ENCODE results near the gene LPP. TPM values are rescaled to one million over a fixed set of nuclear protein-coding genes. Genes with fewer than 3 reads are reported as not detected.

The LPP gene
- total RNA-seq, 1 donor from 2014 or later, result 184 TPM

DNA sequence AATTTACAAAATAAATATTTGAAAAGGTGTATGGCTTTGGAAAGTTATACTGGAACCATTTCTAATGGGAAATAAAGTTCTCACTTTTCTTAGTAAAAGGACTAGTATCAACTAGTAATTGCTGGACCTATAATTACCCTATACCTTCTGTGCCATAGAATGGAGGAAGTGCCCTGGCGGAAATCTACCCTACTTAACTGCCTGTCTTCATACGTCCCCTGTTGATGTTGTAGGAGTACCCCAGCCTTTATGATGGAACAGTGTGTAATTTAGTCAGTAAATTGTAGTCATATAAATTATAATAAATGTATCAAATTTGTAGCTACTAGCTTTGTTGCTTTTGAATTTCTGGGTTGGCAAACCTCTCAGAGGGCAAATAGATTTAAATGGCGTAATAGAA is 149.9 kb downstream of the LPP start:
- no peak for TF ChIP-seq CTCF (IDR thresholded peaks at IDR 0.05)
- H3K27ac Mint-ChIP-seq (ENCODE audit: unreplicated experiment), result no peak overlapping the region
- H3K4me1 Mint-ChIP-seq (ENCODE audit: unreplicated experiment), result peaks cover 50% of the 10 kb centered on the region
- peaks cover 13% of the 10 kb centered on the region for H3K36me3 Mint-ChIP-seq (ENCODE audit: unreplicated experiment)
- H3K9me3 Mint-ChIP-seq (ENCODE audit: unreplicated experiment), result peaks cover 3% of the 10 kb centered on the region
- H3K27me3 Mint-ChIP-seq (ENCODE audit: unreplicated experiment), result no peaks in the 10 kb centered on the region
- no peak overlapping the region for H3K4me3 Mint-ChIP-seq (ENCODE audit: unreplicated experiment)
- DNase-seq (ENCODE audit: extremely low spot score, unreplicated experiment), result no peak

- H3K36me3 Mint-ChIP-seq (ENCODE audit: unreplicated experiment), result peaks cover 12% of the 10 kb centered on the region
- H3K4me3 Mint-ChIP-seq (ENCODE audit: unreplicated experiment), result no peak overlapping the region
- H3K27ac Mint-ChIP-seq (ENCODE audit: unreplicated experiment), result peak overlapping the region; percentile 52
- no peaks in the 10 kb centered on the region for H3K27me3 Mint-ChIP-seq (ENCODE audit: unreplicated experiment)
- H3K4me1 Mint-ChIP-seq (ENCODE audit: unreplicated experiment), result peaks cover 47% of the 10 kb centered on the region
- no peak for DNase-seq (ENCODE audit: extremely low spot score, unreplicated experiment)
- no peak for TF ChIP-seq CTCF (IDR thresholded peaks at IDR 0.05)
- no peaks in the 10 kb centered on the region for H3K9me3 Mint-ChIP-seq (ENCODE audit: unreplicated experiment)
These were observed 150.5 kb downstream of the LPP start for GRCh38 chr3:188304501-188304900.

- Mint-ChIP-seq H3K9me3 (ENCODE audit: unreplicated experiment) (no peaks in the 10 kb centered on the region), H3K27ac (ENCODE audit: unreplicated experiment) (no peak overlapping the region), H3K4me1 (ENCODE audit: unreplicated experiment) (peaks cover 49% of the 10 kb centered on the region), H3K36me3 (ENCODE audit: unreplicated experiment) (peaks cover 13% of the 10 kb centered on the region), H3K4me3 (ENCODE audit: unreplicated experiment) (no peak overlapping the region), H3K27me3 (ENCODE audit: unreplicated experiment) (no peaks in the 10 kb centered on the region)
- TF ChIP-seq CTCF (IDR thresholded peaks at IDR 0.05), result no peak
- no peak for DNase-seq (ENCODE audit: extremely low spot score, unreplicated experiment)
These were observed 151.3 kb downstream of the LPP start for GRCh38 chr3:188305220-188305619.

GRCh38 chr3:188306435-188307005 is 152.6 kb downstream of the LPP start:
- Mint-ChIP-seq H3K9me3 (ENCODE audit: unreplicated experiment) (no peaks in the 10 kb centered on the region), H3K4me1 (ENCODE audit: unreplicated experiment) (peaks cover 45% of the 10 kb centered on the region), H3K4me3 (ENCODE audit: unreplicated experiment) (no peak overlapping the region), H3K36me3 (ENCODE audit: unreplicated experiment) (peaks cover 13% of the 10 kb centered on the region), H3K27ac (ENCODE audit: unreplicated experiment) (no peak overlapping the region), H3K27me3 (ENCODE audit: unreplicated experiment) (no peaks in the 10 kb centered on the region)
- DNase-seq (ENCODE audit: extremely low spot score, unreplicated experiment), result no peak
- TF ChIP-seq CTCF (IDR thresholded peaks at IDR 0.05), result no peak

DNA sequence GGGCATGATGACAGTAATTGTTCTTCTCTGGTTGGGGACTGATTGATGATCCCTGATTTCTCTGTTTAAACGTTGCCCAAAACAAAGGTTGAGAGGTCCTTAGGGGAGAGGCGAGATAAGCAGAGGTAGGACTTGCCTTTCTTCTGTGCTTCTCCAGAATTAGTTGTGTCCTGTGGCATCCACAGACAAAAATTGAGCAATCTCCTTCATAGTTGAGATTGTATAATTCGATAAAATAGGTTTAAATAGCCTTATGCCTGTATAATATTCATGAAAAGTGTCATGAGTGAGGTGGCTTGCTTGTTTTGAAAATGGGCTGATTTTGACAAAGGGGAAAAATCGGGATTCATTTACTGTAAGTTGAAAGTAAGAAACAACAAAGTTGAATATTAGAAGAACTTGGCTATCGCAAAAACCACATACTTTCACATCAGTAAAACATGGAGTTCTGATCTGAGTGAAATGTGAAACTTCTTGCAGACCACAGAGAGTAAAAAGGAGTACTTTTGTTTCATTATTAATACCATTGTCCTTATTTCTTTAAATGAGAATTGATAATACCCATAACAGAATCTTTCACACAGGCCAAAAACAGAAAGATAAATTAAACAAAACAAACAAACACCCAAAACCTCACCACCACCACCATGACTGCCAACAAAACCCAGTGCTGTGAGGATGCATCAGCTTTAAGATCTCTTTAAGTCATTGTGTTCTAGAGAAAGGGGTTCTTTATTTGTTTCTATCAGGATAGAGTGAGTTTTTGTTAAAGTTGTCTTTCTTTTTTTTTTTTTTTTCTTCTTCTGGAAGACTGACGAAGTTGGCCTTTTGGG is 155.7 kb downstream of the LPP start:
- Mint-ChIP-seq H3K4me1 (ENCODE audit: unreplicated experiment) (peaks cover 22% of the 10 kb centered on the region), H3K9me3 (ENCODE audit: unreplicated experiment) (no peaks in the 10 kb centered on the region), H3K27ac (ENCODE audit: unreplicated experiment) (peak overlapping the region; percentile 25), H3K4me3 (ENCODE audit: unreplicated experiment) (no peak overlapping the region), H3K36me3 (ENCODE audit: unreplicated experiment) (peaks cover 11% of the 10 kb centered on the region), H3K27me3 (ENCODE audit: unreplicated experiment) (no peaks in the 10 kb centered on the region)
- TF ChIP-seq CTCF (IDR thresholded peaks at IDR 0.05), result no peak
- no peak for DNase-seq (ENCODE audit: extremely low spot score, unreplicated experiment)

Data from osteocyte (in vitro differentiated cells).